Liver (tissue), 9 donors: Measurements from ENCODE around the gene BRF1. TPM values are rescaled to one million over a fixed set of nuclear protein-coding genes. Genes with fewer than 3 reads are reported as not detected.

Source experiments
- DNase-seq: peaks from one replicate; pipeline ENCODE4 v3.0.0-alpha.2; 2017; ENCODE audit warnings: low spot score
- H3K27ac ChIP-seq, 2 donors: one replicate each; pipeline ENCODE4 v1.7.0; 2013; ENCODE audit warnings: inconsistent platforms in 2 of 2, low read length in 2 of 2, control low read depth in 1 of 2, low read depth in 1 of 2, mild to moderate bottlenecking in 1 of 2
- H3K27me3 ChIP-seq, 4 donors: one replicate each; pipeline versions ENCODE4 v1.6.1 to v1.7.0; 2013; ENCODE audit warnings: low read length in 3 of 4, inconsistent platforms in 1 of 4, mild to moderate bottlenecking in 1 of 4, moderate library complexity in 1 of 4; ENCODE audit not compliant: control insufficient read depth in 4 of 4, insufficient read depth in 4 of 4
- H3K36me3 ChIP-seq, 4 donors: one replicate each; pipeline versions ENCODE4 v1.6.1 to v1.7.0; 2013; ENCODE audit warnings: low read length in 3 of 4, mild to moderate bottlenecking in 3 of 4, low read depth in 1 of 4, moderate library complexity in 1 of 4; ENCODE audit not compliant: control insufficient read depth in 4 of 4, insufficient read depth in 3 of 4
- H3K4me1 ChIP-seq, 4 donors: one replicate each; pipeline versions ENCODE4 v1.6.1 to v1.7.0; 2013; ENCODE audit warnings: low read length in 3 of 4, mild to moderate bottlenecking in 3 of 4, moderate library complexity in 1 of 4; ENCODE audit not compliant: control insufficient read depth in 4 of 4, insufficient read depth in 4 of 4
- H3K4me3 ChIP-seq, 3 donors: one replicate each; pipeline versions ENCODE4 v1.6.1 to v1.7.0; 2013; ENCODE audit warnings: low read length in 3 of 3, control low read depth in 1 of 3, low read depth in 1 of 3, mild to moderate bottlenecking in 1 of 3
- H3K9ac ChIP-seq, 2 donors: one replicate each; pipeline ENCODE4 v1.7.0; 2013; ENCODE audit warnings: low read length in 2 of 2, mild to moderate bottlenecking in 2 of 2, moderate library complexity in 2 of 2, control low read depth in 1 of 2, low read depth in 1 of 2
- H3K9me3 ChIP-seq, 4 donors: one replicate each; pipeline versions ENCODE4 v1.6.1 to v1.7.0; 2013; ENCODE audit warnings: low read length in 3 of 4; ENCODE audit not compliant: control insufficient read depth in 4 of 4
- CTCF ChIP-seq: fragments of 150-350 bp; IDR thresholded peaks from 2 replicates; pipeline ENCODE4 v1.5.1; 2017; ENCODE audit warnings: improper control_type of control experiment, low read depth, low read length; ENCODE audit not compliant: missing input control
- EGR1 ChIP-seq, 2 donors: IDR thresholded peaks; 2 replicates each; pipeline ENCODE4 v1.6.1; 2016 to 2018; ENCODE audit warnings: antibody characterized with exemption in 2 of 2, low read depth in 2 of 2
- FOXA1 ChIP-seq: IDR thresholded peaks from 2 replicates; pipeline ENCODE4 v1.6.1; 2016; ENCODE audit warnings: antibody characterized with exemption
- GABPA ChIP-seq, 2 donors: IDR thresholded peaks in 1 of 2; conservative IDR thresholded peaks in 1 of 2; 2 replicates each; pipeline ENCODE4 v1.6.1; 2016; ENCODE audit warnings: antibody characterized with exemption in 2 of 2, mild to moderate bottlenecking in 1 of 2, moderate library complexity in 1 of 2
- HNF4A ChIP-seq, 2 donors: conservative IDR thresholded peaks; 2 replicates each; pipeline ENCODE4 v1.6.1; 2016; ENCODE audit warnings: antibody characterized with exemption in 2 of 2, mild to moderate bottlenecking in 2 of 2
- HNF4G ChIP-seq: IDR thresholded peaks from 2 replicates; pipeline ENCODE4 v1.6.1; 2016; ENCODE audit warnings: antibody characterized with exemption
- NR2F2 ChIP-seq: IDR thresholded peaks from 2 replicates; pipeline ENCODE4 v1.6.1; 2016; ENCODE audit warnings: antibody characterized with exemption
- RAD21 ChIP-seq, 2 donors: IDR thresholded peaks; 2 replicates each; pipeline ENCODE4 v1.6.1; 2016; ENCODE audit warnings: antibody characterized with exemption in 2 of 2, mild to moderate bottlenecking in 2 of 2
- REST ChIP-seq: IDR thresholded peaks from 2 replicates; pipeline ENCODE4 v1.6.1; 2016; ENCODE audit warnings: antibody characterized with exemption, mild to moderate bottlenecking
- RXRA ChIP-seq, 2 donors: IDR thresholded peaks; 2 replicates each; pipeline ENCODE4 v1.6.1; 2017 to 2018; ENCODE audit warnings: antibody characterized with exemption in 2 of 2, mild to moderate bottlenecking in 1 of 2
- SP1 ChIP-seq: IDR thresholded peaks from 2 replicates; pipeline ENCODE4 v1.6.1; 2018; ENCODE audit warnings: antibody characterized with exemption, mild to moderate bottlenecking
- TAF1 ChIP-seq: conservative IDR thresholded peaks from 2 replicates; pipeline ENCODE4 v1.6.1; 2016; ENCODE audit warnings: antibody characterized with exemption, mild to moderate bottlenecking
- ZBTB33 ChIP-seq: IDR thresholded peaks from 2 replicates; pipeline ENCODE4 v1.6.1; 2016; ENCODE audit warnings: antibody characterized with exemption
- WGBS: extraction: QIAGEN DNeasy Blood & Tissue Kit; methylation state at CpG from one replicate; pipeline ENCODE4 v1.1.7; 2013; 5-methylcytosine and 5-hydroxymethylcytosine counted together
- polyA plus RNA-seq, 2 donors: library from polyadenylated mRNA; stranded (reverse) in 1 of 2; unstranded in 1 of 2; fragments of 200-250 nt in 1 of 2; fragments of >200 nt in 1 of 2; fragmentation: Nextera tagmentation in 1 of 2; extraction: Ambion mirVana in 1 of 2; gene quantifications; one replicate each; pipeline versions ENCODE4 v1.2.1 to v1.2.3, GENCODE V29; 2013 to 2015
- total RNA-seq, 2 donors: library from RNA; depleted of rRNA; stranded (reverse); fragments of >200 nt; gene quantifications; one replicate each; pipeline ENCODE4 v1.2.3, GENCODE V29; 2014
- TF ChIP-seq, protein P1 (sequence below): IDR thresholded peaks from 2 replicates; pipeline ENCODE4 v1.6.1; 2016; ENCODE audit warnings: antibody characterized with exemption
- TF ChIP-seq, protein P2 (sequence below): IDR thresholded peaks from 2 replicates; pipeline ENCODE4 v1.6.1; 2016; ENCODE audit warnings: antibody characterized with exemption
- donor health status: healthy.
- donor health status: healthy.
- donor health status: healthy.
- donor health status: healthy.
- donor health status: healthy.

BRF1 gene
- total and polyA plus RNA-seq, 4 donors = 4.6 to 24.1 (median 10.6) TPM

DNA sequence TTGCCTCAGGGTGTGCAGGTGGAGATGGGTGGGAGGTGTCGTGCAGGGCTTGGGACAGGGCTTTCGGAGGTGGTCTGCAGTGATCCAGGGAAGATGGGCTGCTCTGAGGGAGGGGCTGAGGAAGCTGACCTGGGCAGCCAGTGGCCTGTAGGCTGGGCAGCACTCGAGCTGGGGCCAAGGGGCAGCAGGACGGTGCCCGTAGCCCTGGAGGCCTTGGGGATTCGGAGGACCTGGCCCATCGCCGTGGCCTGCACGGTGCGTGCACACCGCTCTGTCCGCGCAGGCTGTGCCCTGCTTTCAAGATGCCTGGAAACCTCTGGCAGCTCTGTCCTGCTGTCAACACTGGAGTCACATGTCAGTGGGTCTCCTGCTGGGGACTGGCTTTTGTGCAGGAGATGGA lies 22.9 kb upstream of the BRF1 start:
- H3K4me3 ChIP-seq = no peak overlapping the region
- H3K4me1 ChIP-seq = peaks cover 6 to 8% (median 8%) of the 10 kb centered on the region in 4 donors
- no peak for DNase-seq
- TF ChIP-seq CTCF (no peak), NR2F2 (no peak), SP1 (no peak), FOXA1 (no peak), TAF1 (no peak), HNF4A (conservative IDR thresholded peaks at IDR 0.05) (no peak), EGR1 (IDR thresholded peaks at IDR 0.05; ENCODE audit: low read depth in 2 of 2) (no peak), REST (no peak), RAD21 (IDR thresholded peaks at IDR 0.05) (no peak)
- TF ChIP-seq, protein P1, sequence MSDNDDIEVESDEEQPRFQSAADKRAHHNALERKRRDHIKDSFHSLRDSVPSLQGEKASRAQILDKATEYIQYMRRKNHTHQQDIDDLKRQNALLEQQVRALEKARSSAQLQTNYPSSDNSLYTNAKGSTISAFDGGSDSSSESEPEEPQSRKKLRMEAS = no peak
- TF ChIP-seq, protein P2, sequence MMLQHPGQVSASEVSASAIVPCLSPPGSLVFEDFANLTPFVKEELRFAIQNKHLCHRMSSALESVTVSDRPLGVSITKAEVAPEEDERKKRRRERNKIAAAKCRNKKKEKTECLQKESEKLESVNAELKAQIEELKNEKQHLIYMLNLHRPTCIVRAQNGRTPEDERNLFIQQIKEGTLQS = no peak
- no peak overlapping the region for H3K9ac ChIP-seq
- no peaks in the 10 kb centered on the region for H3K27me3 ChIP-seq
- H3K36me3 ChIP-seq = no peaks in the 10 kb centered on the region
- WGBS = 95% methylated on average over 13 of the region's 13 CpGs
- H3K9me3 ChIP-seq = no peaks in the 10 kb centered on the region
- no peak overlapping the region for H3K27ac ChIP-seq

- Histone ChIP-seq H3K9ac (no peak overlapping the region), H3K27me3 (no peaks in the 10 kb centered on the region), H3K4me3 (no peak overlapping the region), H3K9me3 (no peaks in the 10 kb centered on the region), H3K36me3 (no peaks in the 10 kb centered on the region), H3K4me1 (peaks cover 0 to 1% (median under 1%) of the 10 kb centered on the region in 4 donors), H3K27ac (no peak overlapping the region)
- no peak for DNase-seq
- TF ChIP-seq EGR1 (IDR thresholded peaks at IDR 0.05; ENCODE audit: low read depth in 2 of 2) (no peak), HNF4G (no peak), SP1 (no peak), NR2F2 (no peak), FOXA1 (no peak), RXRA (IDR thresholded peaks at IDR 0.05) (no peak), ZBTB33 (no peak), GABPA (IDR thresholded peaks at IDR 0.05 in 1 of 2, conservative IDR thresholded peaks at IDR 0.05 in 1 of 2) (no peak), HNF4A (conservative IDR thresholded peaks at IDR 0.05) (no peak)
- TF ChIP-seq, protein P2 = no peak
- TF ChIP-seq, protein P1 = no peak
- 84% methylated on average over 27 of the region's 27 CpGs for WGBS
These were observed 22.2 kb upstream of the BRF1 start for GRCh38 chr14:105322791-105323556.
